WTC11 (cell line): ENCODE measurements around the gene JMJD8. TPM values are rescaled to one million over a fixed set of nuclear protein-coding genes. Genes with fewer than 3 reads are reported as not detected.

Source experiments
- ATAC-seq: fragments of 200-7000 bp; cut with Tn5 transposase; 2 replicates; pipeline ENCODE4 v1.10.0; 2021; ENCODE audit warnings: mild to moderate bottlenecking, moderate library complexity
- CTCF ChIA-PET: fragments of 300-600 bp; sonication (Branson Sonifier 250); formaldehyde crosslinking; loops from one replicate; lab custom pipeline; 2021; ENCODE audit warnings: antibody characterized with exemption; lab: Charles Lee
- POLR2A ChIA-PET: fragments of 350-600 bp; sonication (Branson Sonifier 250); formaldehyde crosslinking; loops from one replicate; lab custom pipeline; 2021; ENCODE audit warnings: antibody characterized with exemption; lab: Charles Lee
- DNase-seq: peaks from one replicate; pipeline ENCODE4 v3.0.0; 2021; ENCODE audit warnings: low spot score
- H3K27ac Mint-ChIP-seq: 2 replicates; pipeline ENCODE4 v1.8.0; 2021; ENCODE audit warnings: mixed read lengths
- H3K27me3 Mint-ChIP-seq: 2 replicates; pipeline ENCODE4 v1.8.0; 2021; ENCODE audit warnings: low read depth, mild to moderate bottlenecking, moderate library complexity, mixed read lengths
- H3K36me3 Mint-ChIP-seq: 2 replicates; pipeline ENCODE4 v1.8.0; 2021; ENCODE audit warnings: mixed read lengths
- H3K4me1 Mint-ChIP-seq: 2 replicates; pipeline ENCODE4 v1.8.0; 2022; ENCODE audit warnings: mixed read lengths
- H3K4me3 Mint-ChIP-seq: 2 replicates; pipeline ENCODE4 v1.8.0; 2021; ENCODE audit warnings: mild to moderate bottlenecking, moderate library complexity, mixed read lengths
- H3K9me3 Mint-ChIP-seq: 2 replicates; pipeline ENCODE4 v1.8.0; 2021; ENCODE audit warnings: mixed read lengths
- FOXP1 ChIP-seq: sonication (generic); formaldehyde crosslinking; IDR thresholded peaks from 2 replicates; pipeline ENCODE4 v1.8.0; 2022; ENCODE audit warnings: missing genetic modification reagents, mild to moderate bottlenecking, moderate library complexity, borderline replicate concordance
- GABPB1 ChIP-seq: sonication (generic); formaldehyde crosslinking; IDR thresholded peaks from 2 replicates; pipeline ENCODE4 v1.8.1; 2023; ENCODE audit warnings: mild to moderate bottlenecking, missing genetic modification reagents
- JAZF1 ChIP-seq: fragments of 250-450 bp; sonication (Bioruptor Pico); IDR thresholded peaks from 2 replicates; pipeline ENCODE4 v1.9.0; 2021; ENCODE audit warnings: moderate library complexity, mild to moderate bottlenecking, inconsistent platforms
- MXD4 ChIP-seq: fragments of 250-450 bp; sonication (Bioruptor Pico); IDR thresholded peaks from 2 replicates; pipeline ENCODE4 v1.8.0; 2021; ENCODE audit warnings: mild to moderate bottlenecking, moderate library complexity, borderline replicate concordance
- NR3C1 ChIP-seq: sonication (generic); formaldehyde crosslinking; conservative IDR thresholded peaks from 2 replicates; pipeline ENCODE4 v1.8.1; 2023; ENCODE audit warnings: low read depth, mild to moderate bottlenecking, missing genetic modification reagents
- PRRX2 ChIP-seq: fragments of 250-450 bp; sonication (Bioruptor Pico); IDR thresholded peaks from 2 replicates; pipeline ENCODE4 v1.8.0; 2021; ENCODE audit warnings: mild to moderate bottlenecking
- ZBTB21 ChIP-seq: sonication (generic); formaldehyde crosslinking; IDR thresholded peaks from 2 replicates; pipeline ENCODE4 v1.8.1; 2023; ENCODE audit warnings: mild to moderate bottlenecking, missing genetic modification reagents, borderline replicate concordance
- ZNF121 ChIP-seq: sonication (generic); formaldehyde crosslinking; IDR thresholded peaks from 2 replicates; pipeline ENCODE4 v1.8.0; 2023; ENCODE audit warnings: missing genetic modification reagents
- ZNF232 ChIP-seq: sonication (generic); formaldehyde crosslinking; IDR thresholded peaks from 2 replicates; pipeline ENCODE4 v1.8.0; 2022; ENCODE audit warnings: mild to moderate bottlenecking, missing genetic modification reagents
- ZNF416 ChIP-seq: fragments of 250-450 bp; sonication (Bioruptor Pico); IDR thresholded peaks from 2 replicates; pipeline ENCODE4 v1.9.0; 2021; ENCODE audit warnings: mild to moderate bottlenecking, inconsistent platforms
- ZNF423 ChIP-seq: fragments of 250-450 bp; sonication (Bioruptor Pico); IDR thresholded peaks from 2 replicates; pipeline ENCODE4 v2.1.2; 2022; ENCODE audit warnings: mild to moderate bottlenecking, moderate library complexity
- total RNA-seq: library from RNA; stranded (reverse); gene quantifications from 3 replicates; pipeline ENCODE4 v1.2.3, GENCODE V29; 2021
- TF ChIP-seq, protein P1 (sequence below): sonication (generic); formaldehyde crosslinking; IDR thresholded peaks from 2 replicates; pipeline ENCODE4 v1.8.1; 2023; ENCODE audit warnings: mild to moderate bottlenecking, missing genetic modification reagents
- TF ChIP-seq, protein P2 (sequence below): sonication (generic); formaldehyde crosslinking; IDR thresholded peaks from 2 replicates; pipeline ENCODE4 v1.8.1; 2022; ENCODE audit warnings: low read depth, missing genetic modification reagents, borderline replicate concordance
- TF ChIP-seq, protein P3 (sequence below): sonication (generic); formaldehyde crosslinking; IDR thresholded peaks from 2 replicates; pipeline ENCODE4 v1.8.1; 2022; ENCODE audit warnings: mild to moderate bottlenecking, moderate library complexity, missing genetic modification reagents
- TF ChIP-seq, protein P4 (sequence below): sonication (generic); formaldehyde crosslinking; IDR thresholded peaks from 2 replicates; pipeline ENCODE4 v1.8.1; 2023; ENCODE audit warnings: mild to moderate bottlenecking, moderate library complexity, missing genetic modification reagents
- TF ChIP-seq, protein P5 (sequence below): sonication (generic); formaldehyde crosslinking; IDR thresholded peaks from 2 replicates; pipeline ENCODE4 v1.8.1; 2023; ENCODE audit warnings: mild to moderate bottlenecking, missing genetic modification reagents, moderate library complexity
- TF ChIP-seq, protein P6 (sequence below): sonication (generic); formaldehyde crosslinking; IDR thresholded peaks from 2 replicates; pipeline ENCODE4 v1.8.0; 2023; ENCODE audit warnings: missing genetic modification reagents, mild to moderate bottlenecking, borderline replicate concordance
- TF ChIP-seq, protein P7 (sequence below): fragments of 250-450 bp; sonication (Bioruptor Pico); conservative IDR thresholded peaks from 2 replicates; pipeline ENCODE4 v1.9.0; 2021; ENCODE audit warnings: mild to moderate bottlenecking

The JMJD8 gene
- total RNA-seq, 1 experiment from 2014 or later = 61.2 TPM

DNA sequence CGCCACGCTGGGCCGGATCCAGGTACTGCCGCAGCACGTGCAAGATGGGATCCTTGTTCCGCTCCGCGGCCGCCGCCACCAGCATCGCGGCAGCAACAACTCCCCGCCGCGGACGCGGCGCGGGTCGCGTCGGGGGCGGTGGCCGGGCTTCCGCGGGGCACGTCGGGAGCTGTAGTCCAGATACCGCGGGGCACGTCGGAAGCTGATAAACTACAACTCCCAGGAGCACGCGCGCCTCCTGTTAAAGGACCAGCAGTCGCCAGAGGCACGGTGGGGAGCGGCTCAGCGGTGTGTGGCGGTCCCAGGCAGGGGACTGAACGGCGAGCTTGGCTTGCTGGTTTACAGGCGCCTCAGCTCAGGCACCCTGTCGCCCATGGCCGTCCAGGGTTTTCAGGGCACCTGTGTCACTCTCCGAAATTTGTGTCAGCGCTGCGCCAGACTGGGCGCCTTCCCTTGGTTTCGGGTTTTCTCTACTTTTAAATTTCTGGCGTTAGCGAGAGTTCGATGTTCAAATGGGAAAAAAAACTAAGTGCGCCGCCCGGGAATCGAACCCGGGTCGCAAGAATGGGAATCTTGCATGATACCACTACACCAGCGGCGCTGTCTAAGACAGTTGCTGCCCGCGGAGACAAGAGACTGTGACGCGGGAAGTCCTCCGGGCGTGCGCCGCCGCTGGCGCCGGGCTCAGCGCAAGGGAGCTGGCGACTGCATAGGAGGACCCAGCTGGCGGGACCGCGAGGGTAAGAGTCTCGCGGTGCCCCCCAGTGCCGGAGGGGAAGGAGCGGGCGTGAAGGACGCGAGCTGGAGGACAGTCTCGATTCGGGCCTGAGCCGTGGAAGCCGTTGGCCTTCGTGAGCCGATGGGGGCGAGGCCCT is 47.7 kb downstream of the JMJD8 start, which contains the start of gene METTL26:
Gene METTL26, minus strand, starts transcription at position 100 of the 875 bp plus-strand sequence. Its CDS starts 15 bp downstream, at position 85.
- H3K4me3 Mint-ChIP-seq = peak within 1 kb of the TSS; percentile 97
- CTCF ChIA-PET = interaction anchor here (0.5 to 4.0 kb wide), 12 partner anchors 11 to 421 kb away, joined by 3 to 37 read pairs (median 6); partner anchors contain the start of genes CAPN15, RHBDL1 and WDR90
- DNase-seq (peak; percentile 94), ATAC-seq (peak; percentile 73)
- POLR2A ChIA-PET = interaction anchor here (0.5 to 1.5 kb wide), 4 partner anchors 12 to 345 kb away, joined by 3 to 7 read pairs (median 3); partner anchors contain the start of genes SOX8 and WDR90
- no peaks in the 10 kb centered on the region for H3K9me3 Mint-ChIP-seq
- H3K4me1 Mint-ChIP-seq = peaks cover 19% of the 10 kb centered on the region
- peak within 1 kb of the TSS; percentile 99 for H3K27ac Mint-ChIP-seq
- H3K27me3 Mint-ChIP-seq = peaks cover 4% of the 10 kb centered on the region; the same call in 1 of the 2 replicates
- H3K36me3 Mint-ChIP-seq = no peaks in the 10 kb centered on the region
- TF ChIP-seq GABPB1 = peak; percentile 62; the same call in 1 of the 2 replicates
- TF ChIP-seq, protein P1, sequence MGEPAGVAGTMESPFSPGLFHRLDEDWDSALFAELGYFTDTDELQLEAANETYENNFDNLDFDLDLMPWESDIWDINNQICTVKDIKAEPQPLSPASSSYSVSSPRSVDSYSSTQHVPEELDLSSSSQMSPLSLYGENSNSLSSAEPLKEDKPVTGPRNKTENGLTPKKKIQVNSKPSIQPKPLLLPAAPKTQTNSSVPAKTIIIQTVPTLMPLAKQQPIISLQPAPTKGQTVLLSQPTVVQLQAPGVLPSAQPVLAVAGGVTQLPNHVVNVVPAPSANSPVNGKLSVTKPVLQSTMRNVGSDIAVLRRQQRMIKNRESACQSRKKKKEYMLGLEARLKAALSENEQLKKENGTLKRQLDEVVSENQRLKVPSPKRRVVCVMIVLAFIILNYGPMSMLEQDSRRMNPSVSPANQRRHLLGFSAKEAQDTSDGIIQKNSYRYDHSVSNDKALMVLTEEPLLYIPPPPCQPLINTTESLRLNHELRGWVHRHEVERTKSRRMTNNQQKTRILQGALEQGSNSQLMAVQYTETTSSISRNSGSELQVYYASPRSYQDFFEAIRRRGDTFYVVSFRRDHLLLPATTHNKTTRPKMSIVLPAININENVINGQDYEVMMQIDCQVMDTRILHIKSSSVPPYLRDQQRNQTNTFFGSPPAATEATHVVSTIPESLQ (CRISPR knock-in tag) = no peak
- TF ChIP-seq, protein P2, sequence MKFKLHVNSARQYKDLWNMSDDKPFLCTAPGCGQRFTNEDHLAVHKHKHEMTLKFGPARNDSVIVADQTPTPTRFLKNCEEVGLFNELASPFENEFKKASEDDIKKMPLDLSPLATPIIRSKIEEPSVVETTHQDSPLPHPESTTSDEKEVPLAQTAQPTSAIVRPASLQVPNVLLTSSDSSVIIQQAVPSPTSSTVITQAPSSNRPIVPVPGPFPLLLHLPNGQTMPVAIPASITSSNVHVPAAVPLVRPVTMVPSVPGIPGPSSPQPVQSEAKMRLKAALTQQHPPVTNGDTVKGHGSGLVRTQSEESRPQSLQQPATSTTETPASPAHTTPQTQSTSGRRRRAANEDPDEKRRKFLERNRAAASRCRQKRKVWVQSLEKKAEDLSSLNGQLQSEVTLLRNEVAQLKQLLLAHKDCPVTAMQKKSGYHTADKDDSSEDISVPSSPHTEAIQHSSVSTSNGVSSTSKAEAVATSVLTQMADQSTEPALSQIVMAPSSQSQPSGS (CRISPR knock-in tag) = no peak
- TF ChIP-seq JAZF1 = no peak
- no peak for TF ChIP-seq ZNF232 (CRISPR knock-in tag)
- no peak for TF ChIP-seq ZBTB21 (CRISPR knock-in tag)
- TF ChIP-seq, protein P3, sequence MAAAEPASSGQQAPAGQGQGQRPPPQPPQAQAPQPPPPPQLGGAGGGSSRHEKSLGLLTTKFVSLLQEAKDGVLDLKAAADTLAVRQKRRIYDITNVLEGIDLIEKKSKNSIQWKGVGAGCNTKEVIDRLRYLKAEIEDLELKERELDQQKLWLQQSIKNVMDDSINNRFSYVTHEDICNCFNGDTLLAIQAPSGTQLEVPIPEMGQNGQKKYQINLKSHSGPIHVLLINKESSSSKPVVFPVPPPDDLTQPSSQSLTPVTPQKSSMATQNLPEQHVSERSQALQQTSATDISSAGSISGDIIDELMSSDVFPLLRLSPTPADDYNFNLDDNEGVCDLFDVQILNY = no peak; the same call in none of the 2 replicates
- TF ChIP-seq ZNF423 (CRISPR knock-in tag) = no peak
- TF ChIP-seq, protein P4, sequence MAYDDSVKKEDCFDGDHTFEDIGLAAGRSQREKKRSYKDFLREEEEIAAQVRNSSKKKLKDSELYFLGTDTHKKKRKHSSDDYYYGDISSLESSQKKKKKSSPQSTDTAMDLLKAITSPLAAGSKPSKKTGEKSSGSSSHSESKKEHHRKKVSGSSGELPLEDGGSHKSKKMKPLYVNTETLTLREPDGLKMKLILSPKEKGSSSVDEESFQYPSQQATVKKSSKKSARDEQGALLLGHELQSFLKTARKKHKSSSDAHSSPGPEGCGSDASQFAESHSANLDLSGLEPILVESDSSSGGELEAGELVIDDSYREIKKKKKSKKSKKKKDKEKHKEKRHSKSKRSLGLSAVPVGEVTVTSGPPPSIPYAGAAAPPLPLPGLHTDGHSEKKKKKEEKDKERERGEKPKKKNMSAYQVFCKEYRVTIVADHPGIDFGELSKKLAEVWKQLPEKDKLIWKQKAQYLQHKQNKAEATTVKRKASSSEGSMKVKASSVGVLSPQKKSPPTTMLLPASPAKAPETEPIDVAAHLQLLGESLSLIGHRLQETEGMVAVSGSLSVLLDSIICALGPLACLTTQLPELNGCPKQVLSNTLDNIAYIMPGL (CRISPR knock-in tag) = peak; percentile 63
- TF ChIP-seq, protein P5, sequence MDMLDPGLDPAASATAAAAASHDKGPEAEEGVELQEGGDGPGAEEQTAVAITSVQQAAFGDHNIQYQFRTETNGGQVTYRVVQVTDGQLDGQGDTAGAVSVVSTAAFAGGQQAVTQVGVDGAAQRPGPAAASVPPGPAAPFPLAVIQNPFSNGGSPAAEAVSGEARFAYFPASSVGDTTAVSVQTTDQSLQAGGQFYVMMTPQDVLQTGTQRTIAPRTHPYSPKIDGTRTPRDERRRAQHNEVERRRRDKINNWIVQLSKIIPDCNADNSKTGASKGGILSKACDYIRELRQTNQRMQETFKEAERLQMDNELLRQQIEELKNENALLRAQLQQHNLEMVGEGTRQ = peak; percentile 35; the same call in 1 of the 2 replicates
- TF ChIP-seq ZNF416 (CRISPR knock-in tag) = no peak
- TF ChIP-seq ZNF121 = no peak
- TF ChIP-seq FOXP1 = peak; percentile 58; the same call in 1 of the 2 replicates
- TF ChIP-seq NR3C1 (CRISPR knock-in tag) = no peak
- TF ChIP-seq MXD4 = no peak
- TF ChIP-seq, protein P6, sequence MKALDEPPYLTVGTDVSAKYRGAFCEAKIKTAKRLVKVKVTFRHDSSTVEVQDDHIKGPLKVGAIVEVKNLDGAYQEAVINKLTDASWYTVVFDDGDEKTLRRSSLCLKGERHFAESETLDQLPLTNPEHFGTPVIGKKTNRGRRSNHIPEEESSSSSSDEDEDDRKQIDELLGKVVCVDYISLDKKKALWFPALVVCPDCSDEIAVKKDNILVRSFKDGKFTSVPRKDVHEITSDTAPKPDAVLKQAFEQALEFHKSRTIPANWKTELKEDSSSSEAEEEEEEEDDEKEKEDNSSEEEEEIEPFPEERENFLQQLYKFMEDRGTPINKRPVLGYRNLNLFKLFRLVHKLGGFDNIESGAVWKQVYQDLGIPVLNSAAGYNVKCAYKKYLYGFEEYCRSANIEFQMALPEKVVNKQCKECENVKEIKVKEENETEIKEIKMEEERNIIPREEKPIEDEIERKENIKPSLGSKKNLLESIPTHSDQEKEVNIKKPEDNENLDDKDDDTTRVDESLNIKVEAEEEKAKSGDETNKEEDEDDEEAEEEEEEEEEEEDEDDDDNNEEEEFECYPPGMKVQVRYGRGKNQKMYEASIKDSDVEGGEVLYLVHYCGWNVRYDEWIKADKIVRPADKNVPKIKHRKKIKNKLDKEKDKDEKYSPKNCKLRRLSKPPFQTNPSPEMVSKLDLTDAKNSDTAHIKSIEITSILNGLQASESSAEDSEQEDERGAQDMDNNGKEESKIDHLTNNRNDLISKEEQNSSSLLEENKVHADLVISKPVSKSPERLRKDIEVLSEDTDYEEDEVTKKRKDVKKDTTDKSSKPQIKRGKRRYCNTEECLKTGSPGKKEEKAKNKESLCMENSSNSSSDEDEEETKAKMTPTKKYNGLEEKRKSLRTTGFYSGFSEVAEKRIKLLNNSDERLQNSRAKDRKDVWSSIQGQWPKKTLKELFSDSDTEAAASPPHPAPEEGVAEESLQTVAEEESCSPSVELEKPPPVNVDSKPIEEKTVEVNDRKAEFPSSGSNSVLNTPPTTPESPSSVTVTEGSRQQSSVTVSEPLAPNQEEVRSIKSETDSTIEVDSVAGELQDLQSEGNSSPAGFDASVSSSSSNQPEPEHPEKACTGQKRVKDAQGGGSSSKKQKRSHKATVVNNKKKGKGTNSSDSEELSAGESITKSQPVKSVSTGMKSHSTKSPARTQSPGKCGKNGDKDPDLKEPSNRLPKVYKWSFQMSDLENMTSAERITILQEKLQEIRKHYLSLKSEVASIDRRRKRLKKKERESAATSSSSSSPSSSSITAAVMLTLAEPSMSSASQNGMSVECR (CRISPR knock-in tag) = peak; percentile 83; the same call in 1 of the 2 replicates
- TF ChIP-seq, protein P7, sequence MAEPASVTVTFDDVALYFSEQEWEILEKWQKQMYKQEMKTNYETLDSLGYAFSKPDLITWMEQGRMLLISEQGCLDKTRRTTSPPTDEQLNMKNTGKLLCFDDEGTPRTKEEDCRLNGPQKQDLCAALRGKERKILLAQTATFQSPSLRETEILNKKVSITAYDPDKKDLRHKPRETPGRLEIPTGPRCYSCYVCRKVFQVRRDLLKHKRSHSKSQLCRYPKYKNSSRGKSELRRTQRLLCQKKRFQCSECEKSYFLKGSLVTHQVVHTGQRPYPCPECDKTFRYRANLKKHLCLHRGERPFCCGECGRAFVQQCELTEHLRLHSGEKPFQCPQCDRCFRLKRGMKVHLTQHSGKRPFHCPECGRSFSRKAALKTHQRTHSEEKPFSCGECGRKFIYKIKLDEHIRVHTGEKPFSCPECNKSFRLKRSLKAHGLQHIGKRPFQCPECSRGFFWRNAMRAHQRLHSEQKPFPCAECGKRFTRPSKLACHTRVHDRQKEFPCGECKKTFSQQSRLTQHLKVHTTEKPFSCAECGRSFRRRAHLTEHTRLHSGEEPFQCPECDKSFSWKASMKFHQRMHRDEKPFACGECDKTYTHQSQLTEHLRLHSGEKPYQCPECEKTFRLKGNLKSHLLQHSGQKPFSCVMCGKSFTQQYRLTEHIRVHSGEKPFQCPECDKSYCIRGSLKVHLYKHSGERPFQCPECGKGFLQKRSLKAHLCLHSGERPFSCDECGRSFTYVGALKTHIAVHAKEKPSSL (CRISPR knock-in tag) = no peak
- TF ChIP-seq PRRX2 (CRISPR knock-in tag) = no peak
